ENCODE results near the gene CERS3. TPM values are rescaled to one million over a fixed set of nuclear protein-coding genes. Genes with fewer than 3 reads are reported as not detected.

Gene CERS3
- total RNA-seq, 1 donor from 2014 or later: not detected

- DNase-seq (ENCODE audit: extremely low read depth, low read depth, low spot score): no peak
Observed at GRCh38 chr15:100531204-100531603, 2.5 kb upstream of the CERS3 start.

GRCh38 chr15:100529556-100529955, 806 bp upstream of the CERS3 start:
- DNase-seq (ENCODE audit: extremely low read depth, low read depth, low spot score): no peak

GRCh38 chr15:100526027-100526481, 2.7 kb downstream of the CERS3 start:
- no peak for DNase-seq (ENCODE audit: extremely low read depth, low read depth, low spot score)

- DNase-seq (ENCODE audit: extremely low read depth, low read depth, low spot score): no peak
Observed at GRCh38 chr15:100525436-100525835, 3.3 kb downstream of the CERS3 start.

- DNase-seq (ENCODE audit: extremely low read depth, low read depth, low spot score): no peak
Observed at GRCh38 chr15:100524326-100524725, 4.4 kb downstream of the CERS3 start.

- no peak for DNase-seq (ENCODE audit: extremely low read depth, low read depth, low spot score)
Observed at GRCh38 chr15:100521907-100522306, 6.8 kb downstream of the CERS3 start.

- no peak for DNase-seq (ENCODE audit: extremely low read depth, low read depth, low spot score)
Observed at GRCh38 chr15:100520132-100520921, 8.4 kb downstream of the CERS3 start.

GRCh38 chr15:100517846-100518245, 10.9 kb downstream of the CERS3 start:
- DNase-seq (ENCODE audit: extremely low read depth, low read depth, low spot score): no peak

GRCh38 chr15:100516643-100517512, 11.9 kb downstream of the CERS3 start:
- DNase-seq (ENCODE audit: extremely low read depth, low read depth, low spot score): no peak

GRCh38 chr15:100515758-100516157, 13.0 kb downstream of the CERS3 start:
- no peak for DNase-seq (ENCODE audit: extremely low read depth, low read depth, low spot score)

GRCh38 chr15:100508641-100509300, 20.0 kb downstream of the CERS3 start:
- no peak for DNase-seq (ENCODE audit: extremely low read depth, low read depth, low spot score)

GRCh38 chr15:100502651-100503050, 26.1 kb downstream of the CERS3 start:
- no peak for DNase-seq (ENCODE audit: extremely low read depth, low read depth, low spot score)

- no peak for DNase-seq (ENCODE audit: extremely low read depth, low read depth, low spot score)
Observed at GRCh38 chr15:100501117-100501516, 27.6 kb downstream of the CERS3 start.

- no peak for DNase-seq (ENCODE audit: extremely low read depth, low read depth, low spot score)
Observed at GRCh38 chr15:100500226-100500990, 28.3 kb downstream of the CERS3 start.

- DNase-seq (ENCODE audit: extremely low read depth, low read depth, low spot score): no peak
Observed at GRCh38 chr15:100495861-100496260, 32.9 kb downstream of the CERS3 start.

- no peak for DNase-seq (ENCODE audit: extremely low read depth, low read depth, low spot score)
Observed at GRCh38 chr15:100493213-100493612, 35.5 kb downstream of the CERS3 start.

GRCh38 chr15:100484443-100484842, 44.3 kb downstream of the CERS3 start:
- no peak for DNase-seq (ENCODE audit: extremely low read depth, low read depth, low spot score)

- no peak for DNase-seq (ENCODE audit: extremely low read depth, low read depth, low spot score)
Observed at GRCh38 chr15:100483370-100483769, 45.4 kb downstream of the CERS3 start.

GRCh38 chr15:100476805-100477204, 51.9 kb downstream of the CERS3 start:
- DNase-seq (ENCODE audit: extremely low read depth, low read depth, low spot score): no peak

- DNase-seq (ENCODE audit: extremely low read depth, low read depth, low spot score): no peak
Observed at GRCh38 chr15:100472736-100473135, 56.0 kb downstream of the CERS3 start.

Data from glomerular endothelial cell (primary cell).